CD14-positive monocyte (primary cell): ENCODE measurements around the gene CHST11. TPM values are rescaled to one million over a fixed set of nuclear protein-coding genes. Genes with fewer than 3 reads are reported as not detected.

Experiments used
- DNase-seq, 3 donors: peaks; one replicate each; pipeline ENCODE4 v3.0.0-alpha.2; 2011 to 2022
- H2AFZ ChIP-seq: 2 replicates; pipeline ENCODE4 v1.6.0; 2012; ENCODE audit warnings: mild to moderate bottlenecking, low read depth, low read length, inconsistent platforms; ENCODE audit not compliant: insufficient read depth, poor library complexity, severe bottlenecking
- H3K27ac ChIP-seq, 2 donors: 1 replicate in 1 of 2; 2 replicates in 1 of 2; pipeline ENCODE4 v1.5.1; 2012 to 2013; ENCODE audit warnings: low read length in 2 of 2, control low read depth in 1 of 2, inconsistent platforms in 1 of 2, low read depth in 1 of 2, mild to moderate bottlenecking in 1 of 2
- H3K27me3 ChIP-seq, 2 donors: one replicate each; pipeline versions ENCODE4 v1.6.0 to v1.6.1; 2011 to 2013; ENCODE audit warnings: low read length in 2 of 2; ENCODE audit not compliant: control insufficient read depth in 2 of 2, insufficient read depth in 2 of 2
- H3K36me3 ChIP-seq, 2 donors: replicated peaks in 1 of 2; 1 replicate in 1 of 2; 2 replicates in 1 of 2; pipeline versions ENCODE4 v1.5.1 to v1.6.1; 2012 to 2013; ENCODE audit warnings: low read length in 2 of 2, control low read depth in 1 of 2, inconsistent platforms in 1 of 2, mild to moderate bottlenecking in 1 of 2; ENCODE audit not compliant: insufficient read depth in 2 of 2, control insufficient read depth in 1 of 2
- H3K4me1 ChIP-seq, 2 donors: 1 replicate in 1 of 2; 2 replicates in 1 of 2; pipeline versions ENCODE4 v1.5.1 to v1.6.1; 2012 to 2013; ENCODE audit warnings: low read length in 2 of 2, control low read depth in 1 of 2, inconsistent platforms in 1 of 2, mild to moderate bottlenecking in 1 of 2, moderate library complexity in 1 of 2; ENCODE audit not compliant: insufficient read depth in 2 of 2, control insufficient read depth in 1 of 2
- H3K4me2 ChIP-seq: replicated peaks from 2 replicates; pipeline ENCODE3; 2012; ENCODE audit warnings: low read length, moderate library complexity, mild to moderate bottlenecking; ENCODE audit not compliant: poor library complexity, severe bottlenecking; ENCODE audit errors: extremely low read depth
- H3K4me3 ChIP-seq, 3 experiments: fragments of 200-600 bp in 1 of 3; sonication (generic) in 1 of 3; replicated peaks in 1 of 3; 1 replicate in 2 of 3; 2 replicates in 1 of 3; pipeline ENCODE4 v1.5.1; 2011 to 2013; ENCODE audit warnings: low read length in 3 of 3, mild to moderate bottlenecking in 3 of 3, control low read depth in 2 of 3, low read depth in 2 of 3, inconsistent platforms in 1 of 3, moderate library complexity in 1 of 3
- H3K79me2 ChIP-seq: 2 replicates; pipeline ENCODE4 v1.6.0; 2012; ENCODE audit warnings: mild to moderate bottlenecking, control low read depth, inconsistent platforms, low read length, moderate library complexity; ENCODE audit not compliant: insufficient read depth
- H3K9ac ChIP-seq: 2 replicates; pipeline ENCODE4 v1.6.0; 2017; ENCODE audit warnings: low read length, mild to moderate bottlenecking; ENCODE audit not compliant: insufficient read depth, poor library complexity, severe bottlenecking
- H3K9me3 ChIP-seq, 2 donors: replicated peaks in 1 of 2; 1 replicate in 1 of 2; 2 replicates in 1 of 2; pipeline versions ENCODE4 v1.5.1 to v1.6.1; 2012 to 2013; ENCODE audit warnings: low read length in 2 of 2, control low read depth in 1 of 2; ENCODE audit not compliant: control insufficient read depth in 1 of 2, insufficient read depth in 1 of 2
- H4K20me1 ChIP-seq: 2 replicates; pipeline ENCODE4 v1.6.0; 2012; ENCODE audit warnings: mild to moderate bottlenecking, low read length, control low read depth, moderate library complexity; ENCODE audit not compliant: insufficient read depth
- H3K27ac Mint-ChIP-seq, 7 donors: one replicate each; pipeline ENCODE4 v1.8.0; 2020; ENCODE audit warnings: mild to moderate bottlenecking in 7 of 7, mixed read lengths in 7 of 7, moderate library complexity in 6 of 7, inconsistent platforms in 2 of 7
- H3K27me3 Mint-ChIP-seq, 3 donors: one replicate each; pipeline ENCODE4 v1.8.0; 2021 to 2022; ENCODE audit warnings: low read depth in 3 of 3, mild to moderate bottlenecking in 3 of 3, mixed read lengths in 3 of 3, moderate library complexity in 3 of 3, inconsistent platforms in 1 of 3
- H3K36me3 Mint-ChIP-seq, 2 donors: one replicate each; pipeline ENCODE4 v1.8.0; 2020; ENCODE audit warnings: mixed read lengths in 2 of 2, inconsistent platforms in 1 of 2, mild to moderate bottlenecking in 1 of 2
- H3K4me1 Mint-ChIP-seq: one replicate; pipeline ENCODE4 v1.8.0; 2020; ENCODE audit warnings: mild to moderate bottlenecking, mixed read lengths
- H3K4me3 Mint-ChIP-seq, 2 donors: one replicate each; pipeline ENCODE4 v1.8.0; 2020; ENCODE audit warnings: mild to moderate bottlenecking in 2 of 2, mixed read lengths in 2 of 2, moderate library complexity in 1 of 2
- H3K9me3 Mint-ChIP-seq, 7 donors: one replicate each; pipeline ENCODE4 v1.8.0; 2020 to 2022; ENCODE audit warnings: mixed read lengths in 7 of 7, mild to moderate bottlenecking in 6 of 7, moderate library complexity in 6 of 7, inconsistent platforms in 2 of 7
- WGBS: methylation state at CpG from one replicate; pipeline ENCODE4 v1.1.5; 2013; ENCODE audit warnings: missing lambda C conversion rate; ENCODE audit not compliant: insufficient coverage; 5-methylcytosine and 5-hydroxymethylcytosine counted together
- intact Hi-C, 2 donors: fragments of 100-400 bp; cut with micrococcal nuclease; formaldehyde crosslinking; loops; one replicate each; pipeline versions ENCODE4 v1.15.0 to v1.15.1; 2023
- polyA plus RNA-seq, 3 donors: library from polyadenylated mRNA; depleted of rRNA in 1 of 3; unstranded in 2 of 3; stranded (reverse) in 1 of 3; fragments of 300-500 nt in 2 of 3; fragments of >200 nt in 1 of 3; fragmentation: Illumina TruSeq in 2 of 3; gene quantifications; 1 replicate in 2 of 3; 2 replicates in 1 of 3; pipeline ENCODE4 v1.2.3, GENCODE V29; 2012 to 2021
- TF ChIP-seq, protein P1 (sequence below): fragments of 200-600 bp; IDR thresholded peaks from one replicate; pipeline ENCODE4 v1.8.0; 2022; ENCODE audit warnings: antibody characterized with exemption, mild to moderate bottlenecking

The CHST11 gene
- polyA plus RNA-seq, 3 donors: 44.4 to 66.6 (median 48.4) TPM

DNA sequence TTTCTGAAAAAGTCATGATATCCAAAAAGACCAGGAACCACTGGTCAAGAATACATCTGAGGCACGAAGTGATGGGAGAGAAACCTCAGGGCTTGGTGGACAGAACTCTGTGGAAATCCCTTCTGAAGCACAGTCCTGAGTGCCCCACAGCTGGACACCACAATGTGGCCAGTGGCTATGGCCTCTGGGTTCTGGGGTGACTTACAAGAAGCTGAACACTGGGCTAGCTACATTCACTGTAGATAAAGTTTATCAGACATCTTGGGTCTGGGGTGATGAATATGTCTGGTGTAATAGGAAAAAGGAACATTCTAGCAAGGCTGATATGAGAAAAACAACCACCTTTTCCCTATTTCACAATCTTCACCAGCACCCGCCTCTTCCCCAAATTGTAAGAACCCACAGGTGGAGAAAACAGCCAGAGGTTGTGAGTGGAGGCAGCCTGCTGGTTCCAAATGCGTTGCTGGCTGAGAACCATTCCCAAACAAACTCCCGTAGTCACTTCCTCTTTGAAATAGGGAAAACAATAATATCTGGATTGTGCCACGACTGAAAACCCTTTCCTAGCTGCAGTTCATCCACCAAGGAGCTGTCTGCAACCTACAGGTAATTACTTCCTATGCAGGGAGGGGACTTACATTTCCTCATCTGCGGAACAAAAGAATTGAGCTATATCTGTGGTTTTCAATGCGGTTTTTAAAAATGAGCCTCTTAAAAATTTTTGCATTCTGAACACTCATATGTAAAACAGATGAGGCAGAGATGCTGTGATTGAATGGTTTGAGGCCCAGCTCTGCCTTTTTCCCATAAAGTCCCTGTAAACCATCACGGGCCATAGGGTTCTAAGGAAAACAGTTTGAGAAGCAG lies 307.7 kb downstream of the CHST11 start:
- Histone ChIP-seq H3K4me1 (peaks cover 26 to 30% of the 10 kb centered on the region in 2 donors), H3K79me2 (peaks cover 3% of the 10 kb centered on the region), H4K20me1 (peaks cover 46% of the 10 kb centered on the region), H3K4me3 (peak overlapping the region in 1 of 3 experiments; percentile 7), H3K9me3 (no peaks in the 10 kb centered on the region), H3K36me3 (peaks cover 0 to 11% of the 10 kb centered on the region in 2 donors), H3K4me2 (peak overlapping the region; percentile 17), H3K9ac (no peak overlapping the region), H3K27me3 (no peaks in the 10 kb centered on the region), H2AFZ (no peak overlapping the region), H3K27ac (no peak overlapping the region)
- peaks cover 0 to 3% (median 0%) of the 10 kb centered on the region in 7 donors for H3K9me3 Mint-ChIP-seq
- H3K27ac Mint-ChIP-seq: peak overlapping the region in 5 of 7 donors; percentile 8 to 82 (median 48)
- H3K27me3 Mint-ChIP-seq: peaks cover 5 to 13% (median 7%) of the 10 kb centered on the region in 3 donors
- peak in 2 of 3 donors; percentile 26 to 37 for DNase-seq
- WGBS: 65% methylated on average over 2 of the region's 8 CpGs
- intact Hi-C loops: no loop called here
- H3K4me1 Mint-ChIP-seq: peaks cover 37% of the 10 kb centered on the region
- H3K4me3 Mint-ChIP-seq: peak overlapping the region in 1 of 2 donors; percentile 64
- peaks cover 24 to 32% of the 10 kb centered on the region in 2 donors for H3K36me3 Mint-ChIP-seq
- TF ChIP-seq, protein P1, sequence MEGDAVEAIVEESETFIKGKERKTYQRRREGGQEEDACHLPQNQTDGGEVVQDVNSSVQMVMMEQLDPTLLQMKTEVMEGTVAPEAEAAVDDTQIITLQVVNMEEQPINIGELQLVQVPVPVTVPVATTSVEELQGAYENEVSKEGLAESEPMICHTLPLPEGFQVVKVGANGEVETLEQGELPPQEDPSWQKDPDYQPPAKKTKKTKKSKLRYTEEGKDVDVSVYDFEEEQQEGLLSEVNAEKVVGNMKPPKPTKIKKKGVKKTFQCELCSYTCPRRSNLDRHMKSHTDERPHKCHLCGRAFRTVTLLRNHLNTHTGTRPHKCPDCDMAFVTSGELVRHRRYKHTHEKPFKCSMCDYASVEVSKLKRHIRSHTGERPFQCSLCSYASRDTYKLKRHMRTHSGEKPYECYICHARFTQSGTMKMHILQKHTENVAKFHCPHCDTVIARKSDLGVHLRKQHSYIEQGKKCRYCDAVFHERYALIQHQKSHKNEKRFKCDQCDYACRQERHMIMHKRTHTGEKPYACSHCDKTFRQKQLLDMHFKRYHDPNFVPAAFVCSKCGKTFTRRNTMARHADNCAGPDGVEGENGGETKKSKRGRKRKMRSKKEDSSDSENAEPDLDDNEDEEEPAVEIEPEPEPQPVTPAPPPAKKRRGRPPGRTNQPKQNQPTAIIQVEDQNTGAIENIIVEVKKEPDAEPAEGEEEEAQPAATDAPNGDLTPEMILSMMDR: no peak

DNA sequence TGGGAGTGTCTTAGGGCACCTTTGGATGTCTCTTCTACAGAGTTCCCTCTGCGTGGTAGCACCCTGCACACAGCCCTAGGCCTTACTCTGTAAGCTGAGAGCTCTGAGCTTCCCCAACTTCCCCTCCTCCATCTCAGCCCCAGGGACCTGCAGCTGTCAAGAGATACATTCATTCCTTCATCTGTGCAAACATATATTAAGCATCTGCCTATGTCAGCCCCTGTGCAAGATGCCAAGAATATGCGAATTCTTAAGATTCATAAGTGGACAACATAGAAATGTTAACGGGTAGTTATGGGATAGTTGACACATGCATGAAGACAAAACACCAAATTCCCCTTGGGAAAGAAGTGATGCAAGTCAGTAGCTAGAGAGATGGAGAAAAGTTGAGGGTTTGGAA lies 310.5 kb downstream of the CHST11 start:
- H3K27me3 Mint-ChIP-seq: peaks cover 4 to 14% (median 8%) of the 10 kb centered on the region in 3 donors

More for the DNA sequence above, 310.5 kb downstream of the CHST11 start:
- no peaks in the 10 kb centered on the region for H3K79me2 ChIP-seq
- no peak overlapping the region for H2AFZ ChIP-seq
- H3K4me1 ChIP-seq: peaks cover 26 to 30% of the 10 kb centered on the region in 2 donors
- Mint-ChIP-seq H3K4me3 (no peak overlapping the region), H3K36me3 (peaks cover 5% of the 10 kb centered on the region in 2 donors), H3K4me1 (peaks cover 30% of the 10 kb centered on the region), H3K9me3 (peaks cover 0 to 7% (median 3%) of the 10 kb centered on the region in 7 donors), H3K27ac (no peak overlapping the region)
- TF ChIP-seq, protein P1: no peak
- no peaks in the 10 kb centered on the region for H3K27me3 ChIP-seq
- H3K9ac ChIP-seq: no peak overlapping the region
- H4K20me1 ChIP-seq: peaks cover 19% of the 10 kb centered on the region
- DNase-seq: no peak
- intact Hi-C loops: no loop called here
- no peak overlapping the region for H3K4me2 ChIP-seq
- WGBS: 94% methylated on average over 2 of the region's 3 CpGs
- no peak overlapping the region for H3K27ac ChIP-seq
- H3K36me3 ChIP-seq: no peaks in the 10 kb centered on the region
- no peak overlapping the region for H3K4me3 ChIP-seq
- H3K9me3 ChIP-seq: peaks cover 2 to 3% of the 10 kb centered on the region in 2 donors
